Astrocyte of the hippocampus (primary cell): ENCODE measurements around the gene OPRM1.
"Not testable (repeated sequence)": the region's sequence is repeated elsewhere in the genome, so short reads cannot be mapped to it uniquely, and the experiment has no call there.

Source experiments
- DNase-seq: peaks from one replicate; pipeline ENCODE4 v3.0.0; 2011; ENCODE audit warnings: low read depth, low spot score

Gene OPRM1

GRCh38 chr6:154140743-154141142 is 101.7 kb downstream of the OPRM1 start:
- no peak for DNase-seq

- no peak for DNase-seq
These were observed 104.7 kb downstream of the OPRM1 start for GRCh38 chr6:154143753-154144152.

DNA sequence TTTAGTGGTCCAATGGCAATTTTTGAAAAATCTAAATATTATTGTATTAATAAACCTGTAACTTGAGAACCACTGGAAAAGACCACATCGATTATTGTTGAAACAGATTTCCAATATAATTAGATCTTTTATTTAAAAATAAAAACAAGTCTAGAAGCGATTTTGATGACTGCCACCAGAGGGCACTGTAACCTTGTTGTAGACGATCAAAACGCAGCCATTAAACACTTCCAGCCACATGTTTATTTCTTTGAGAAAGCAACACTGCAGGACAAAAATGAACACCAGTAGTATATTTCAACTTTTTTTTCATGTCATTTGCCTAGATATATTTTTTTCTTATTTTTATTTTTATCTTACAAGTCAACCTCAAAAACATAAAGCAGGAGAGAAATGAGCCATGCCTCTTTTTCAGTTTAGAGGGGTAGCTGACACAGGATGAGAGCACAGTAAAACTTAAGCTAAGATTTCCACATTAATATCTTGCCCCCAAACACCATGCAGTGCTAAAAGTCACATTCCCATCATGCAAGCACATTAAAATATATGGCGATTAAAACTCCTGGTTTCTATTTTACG is 115.4 kb downstream of the OPRM1 start:
- DNase-seq: peak; percentile 79

GRCh38 chr6:154156135-154156896 is 117.3 kb downstream of the OPRM1 start:
- peak; percentile 51 for DNase-seq

DNA sequence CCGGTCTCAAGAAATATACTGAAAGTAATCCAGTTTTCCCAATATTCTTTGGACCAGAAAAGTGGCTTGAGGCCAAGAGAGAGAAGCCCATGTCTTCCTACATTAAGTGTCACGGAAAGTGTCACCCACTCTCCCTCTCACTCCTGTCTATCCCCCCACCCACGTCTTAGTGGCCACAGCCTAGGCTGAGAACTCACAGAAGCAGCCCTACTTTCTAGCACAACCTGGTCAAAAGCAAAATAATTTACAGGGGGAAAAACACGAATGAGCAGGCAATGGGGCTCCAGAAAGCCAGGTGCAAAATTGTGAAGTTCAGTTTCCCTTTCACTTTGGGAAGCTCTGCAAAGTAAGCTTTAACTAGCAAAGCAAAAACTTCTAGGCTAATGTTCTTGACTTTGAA is 118.0 kb downstream of the OPRM1 start:
- DNase-seq: no peak

GRCh38 chr6:154157706-154158105 is 118.7 kb downstream of the OPRM1 start:
- no peak for DNase-seq

DNA sequence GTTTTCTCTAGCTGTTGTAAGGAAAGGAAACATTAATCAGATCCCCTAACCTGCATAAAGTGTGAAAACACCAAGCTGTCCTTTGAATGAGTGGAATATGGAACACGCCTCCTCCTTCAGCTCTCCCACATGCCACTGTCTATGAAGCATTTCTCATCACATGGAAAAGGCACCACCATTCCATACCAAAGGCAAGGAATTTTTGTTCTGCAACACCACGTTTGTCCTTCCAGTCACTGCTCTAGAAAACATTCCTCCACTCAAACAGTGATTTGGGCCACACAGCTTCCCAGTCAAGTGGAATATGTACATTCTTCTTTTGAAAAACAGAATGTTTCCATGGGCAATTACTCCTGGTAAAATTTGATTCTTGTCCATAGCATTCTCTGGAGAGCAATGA is 120.1 kb downstream of the OPRM1 start:
- no peak for DNase-seq

DNA sequence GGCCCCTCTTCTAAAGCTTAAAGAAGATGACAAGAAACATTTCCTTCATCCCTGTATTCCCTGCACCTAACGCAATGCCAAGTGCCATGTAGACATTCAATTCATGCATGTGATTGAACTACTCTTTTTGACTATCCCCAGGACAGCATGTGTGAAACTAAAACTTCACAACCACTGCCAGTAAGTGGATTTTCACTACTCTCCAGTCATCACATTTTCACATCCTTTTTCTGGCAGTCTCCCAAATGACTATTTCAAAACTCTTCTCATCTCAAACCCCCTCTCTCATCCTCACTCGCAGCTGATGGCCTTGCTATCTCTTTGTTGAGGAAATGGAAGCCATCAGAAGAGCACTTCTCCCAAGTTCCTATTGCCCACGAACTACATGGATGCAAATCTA is 122.6 kb downstream of the OPRM1 start:
- no peak for DNase-seq

- peak; percentile 94 for DNase-seq
These were observed 125.4 kb downstream of the OPRM1 start for GRCh38 chr6:154164397-154164796.

- no peak for DNase-seq
These were observed 126.4 kb downstream of the OPRM1 start for GRCh38 chr6:154165478-154165877.

DNA sequence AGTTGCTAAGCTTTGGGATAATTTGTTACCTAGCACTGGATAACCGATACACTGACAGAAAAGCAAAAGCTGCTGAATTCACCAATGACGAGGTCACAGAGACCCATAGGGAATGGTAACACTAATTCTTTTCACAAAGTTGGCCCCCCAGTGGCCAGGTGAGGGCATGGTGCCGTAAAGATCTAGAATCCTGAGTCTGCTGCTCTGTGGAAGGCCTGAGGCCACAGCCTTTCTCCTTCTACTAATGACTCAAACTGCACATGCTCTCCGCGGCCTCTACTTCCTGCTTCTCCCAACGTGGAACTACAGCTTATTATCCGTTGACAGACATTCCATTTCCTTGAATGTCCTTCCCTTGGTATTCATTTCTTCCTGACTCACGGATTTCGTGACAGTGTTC is 127.1 kb downstream of the OPRM1 start:
- DNase-seq: no peak

DNA sequence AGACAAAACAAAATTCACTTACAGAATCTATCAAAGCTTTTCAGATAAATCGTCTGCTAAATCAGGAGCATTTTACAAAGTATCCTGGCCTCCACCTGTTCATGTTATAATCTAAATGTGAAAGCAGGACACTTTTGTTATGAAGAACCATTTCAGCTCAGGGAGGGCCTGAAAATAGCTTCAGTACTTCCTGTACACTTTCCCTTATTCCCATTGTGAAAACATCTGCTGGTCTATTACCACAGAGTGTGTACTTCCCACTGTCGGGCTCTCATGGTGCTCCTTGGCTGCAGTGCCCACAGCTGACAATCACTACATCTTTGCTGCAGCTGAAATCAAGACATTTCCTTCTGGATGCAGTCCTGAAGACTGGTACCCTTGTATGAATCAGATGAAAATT is 128.1 kb downstream of the OPRM1 start:
- no peak for DNase-seq

DNA sequence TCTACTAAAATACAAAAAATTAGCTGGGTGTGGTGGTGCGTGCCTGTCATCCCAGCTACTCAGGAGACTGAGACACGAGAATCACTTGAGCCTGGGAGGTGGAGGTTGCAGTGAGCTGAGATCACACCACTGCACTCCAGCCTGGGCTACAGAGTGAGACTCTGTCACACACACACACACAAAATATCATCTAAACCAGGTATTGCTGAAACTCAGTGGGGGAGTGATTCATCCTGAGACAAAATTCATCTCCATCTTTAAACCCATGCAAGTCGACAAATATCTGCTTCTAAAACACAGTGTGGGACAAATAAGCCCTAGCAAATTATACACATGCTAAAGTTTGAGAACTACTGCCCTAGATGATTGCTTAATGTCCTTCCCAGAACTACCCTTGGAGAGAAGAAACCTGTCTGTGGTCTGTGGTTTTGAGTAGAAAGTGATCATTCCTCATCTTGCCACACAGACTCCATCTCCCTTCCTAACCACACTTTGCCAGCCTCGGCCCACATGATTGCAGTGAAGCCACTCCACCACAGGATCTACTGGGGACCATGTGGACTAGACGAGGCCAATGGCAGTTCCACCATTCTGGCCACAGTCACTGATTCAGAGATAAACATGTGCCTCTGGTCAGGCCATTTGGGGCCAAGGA is 130.3 kb downstream of the OPRM1 start:
- DNase-seq: peak; percentile 25

GRCh38 chr6:154170106-154170505 is 131.1 kb downstream of the OPRM1 start:
- DNase-seq: no peak

- not testable (repeated sequence) for DNase-seq
These were observed 133.4 kb downstream of the OPRM1 start for GRCh38 chr6:154172393-154172792.

DNA sequence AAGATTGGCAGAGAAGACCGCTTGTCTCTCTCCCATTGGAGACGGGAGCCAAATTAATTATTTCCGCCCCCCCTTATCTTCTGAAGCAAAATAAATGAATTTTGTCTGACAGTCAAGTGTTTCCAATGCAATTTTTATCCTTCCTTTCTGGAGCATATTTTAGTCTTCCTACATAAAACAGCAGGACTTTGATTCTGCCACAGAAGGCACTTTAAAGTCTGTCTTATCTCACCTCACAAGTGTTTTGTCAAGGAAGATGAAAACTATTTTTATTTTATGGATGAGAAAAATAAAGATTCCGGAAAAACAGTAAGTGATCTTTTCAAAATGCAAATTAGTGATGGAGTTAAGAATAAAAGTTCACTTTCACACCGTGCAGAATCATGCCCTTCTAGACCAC is 140.4 kb downstream of the OPRM1 start:
- no peak for DNase-seq

DNA sequence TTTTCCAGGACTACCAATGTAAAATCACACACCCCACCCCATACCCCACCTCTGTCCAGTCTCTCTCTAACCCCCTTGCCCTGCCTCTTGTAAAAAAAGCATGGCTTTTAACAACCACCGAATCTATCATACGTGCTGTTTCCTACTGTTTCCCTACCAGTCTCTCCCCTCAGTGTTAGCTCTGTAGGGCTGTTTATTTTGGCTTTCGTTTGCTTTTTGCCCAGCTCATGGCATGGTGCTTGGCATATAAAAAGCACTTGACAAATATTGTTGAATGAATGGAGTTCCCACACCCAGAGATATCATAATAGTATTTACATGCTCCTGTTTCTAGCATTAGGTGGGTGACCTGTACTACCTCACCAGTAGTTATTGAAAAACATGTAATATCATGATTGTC is 148.2 kb downstream of the OPRM1 start:
- DNase-seq: no peak

DNA sequence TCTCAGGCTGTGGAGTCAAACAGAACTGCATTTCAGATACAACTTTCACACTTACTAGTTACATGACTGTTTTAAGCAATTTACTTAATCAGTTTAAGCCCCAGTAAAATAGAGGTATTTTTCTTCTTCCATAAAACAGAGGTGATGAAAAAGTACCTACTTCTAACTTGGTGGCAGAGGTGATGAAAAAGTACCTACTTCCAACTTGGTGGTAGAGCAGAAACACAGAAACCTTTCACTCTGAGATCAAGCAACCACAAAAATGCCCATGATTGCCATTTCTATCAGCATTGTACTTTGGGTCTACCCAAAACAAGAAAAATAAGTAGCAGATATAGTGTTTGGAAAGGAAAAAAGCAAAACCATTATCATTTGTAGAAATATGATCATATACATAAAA is 148.7 kb downstream of the OPRM1 start:
- DNase-seq: no peak

DNA sequence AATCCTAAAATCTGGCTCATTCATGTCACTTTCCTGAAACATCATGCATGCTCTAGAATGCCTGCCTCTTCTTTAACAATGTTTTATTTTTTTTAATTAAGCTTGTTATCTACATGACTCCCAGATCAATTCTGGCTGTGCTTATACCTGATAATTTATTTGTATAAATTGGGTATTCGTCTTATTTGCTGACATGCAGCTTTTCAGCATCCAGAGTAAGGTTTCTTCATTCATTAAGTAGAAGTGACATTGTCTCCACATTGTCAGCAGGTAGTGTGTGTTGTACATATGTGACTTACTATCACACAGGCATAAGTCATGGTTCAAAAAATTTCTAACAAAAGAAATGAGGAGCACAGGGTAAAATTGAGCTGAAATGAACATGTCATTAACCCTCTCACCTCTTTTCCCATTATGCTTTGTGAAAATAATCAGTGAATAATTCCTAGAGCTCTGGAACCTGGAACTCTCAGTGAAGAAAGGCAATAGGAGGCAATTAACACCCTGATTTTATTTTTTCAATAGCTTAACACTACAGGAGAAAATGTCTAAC is 157.4 kb downstream of the OPRM1 start:
- no peak for DNase-seq

DNA sequence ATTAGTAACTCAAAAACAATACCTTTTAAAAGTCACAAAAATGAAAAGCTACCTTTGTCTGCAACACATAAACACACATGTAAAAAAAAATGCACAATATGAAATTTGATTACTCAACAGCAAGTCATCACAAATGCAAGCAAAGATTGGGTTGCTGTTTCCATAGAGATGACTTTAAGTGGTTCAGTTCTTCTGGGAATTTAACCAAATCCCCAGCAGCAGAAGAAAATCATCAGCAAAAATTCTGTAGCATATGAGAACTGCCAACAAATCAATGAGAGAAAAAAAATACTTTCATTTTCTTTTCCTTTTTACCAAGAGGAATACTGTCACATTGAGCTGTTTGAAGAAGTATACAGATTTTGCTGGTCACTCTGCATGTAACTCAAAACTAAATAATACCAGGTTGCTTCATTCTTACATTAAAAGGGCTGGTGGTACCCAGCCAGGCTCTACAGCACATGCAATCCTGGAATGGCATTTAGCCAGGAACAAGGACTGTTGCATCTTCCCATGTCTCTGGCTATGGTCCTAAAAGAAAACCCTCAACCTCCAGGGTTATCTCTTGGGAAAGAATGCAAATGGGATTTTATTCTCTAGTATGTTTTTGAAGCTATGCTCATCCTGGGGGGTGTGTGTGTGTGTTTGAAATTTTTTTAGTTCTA is 158.3 kb downstream of the OPRM1 start:
- peak; percentile 42 for DNase-seq

GRCh38 chr6:154201688-154202087 is 162.6 kb downstream of the OPRM1 start:
- DNase-seq: not testable (repeated sequence)

DNA sequence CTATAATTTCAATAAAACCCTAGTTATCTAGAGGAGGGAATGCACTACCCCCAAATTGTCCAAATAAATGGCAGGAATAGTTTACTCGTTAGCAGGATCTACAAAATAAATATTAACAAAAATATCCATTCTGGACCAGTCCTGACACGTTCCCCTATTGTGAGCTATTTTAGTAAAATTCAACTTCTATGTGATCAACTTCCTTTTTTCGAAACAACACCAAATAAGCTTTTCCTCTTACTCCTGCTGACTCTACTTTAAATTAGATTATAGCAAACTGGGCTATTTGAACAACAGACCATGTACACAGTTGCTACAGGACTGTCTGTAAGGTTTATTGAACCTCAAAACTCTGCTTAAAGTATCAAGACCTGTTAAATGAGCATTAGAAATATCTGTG is 163.3 kb downstream of the OPRM1 start:
- DNase-seq: no peak
